Nasal cavity respiratory epithelium epithelial cell of viscerocranial mucosa (primary cell): Measurements from ENCODE around the gene LCE5A. TPM values are rescaled to one million over a fixed set of nuclear protein-coding genes. Genes with fewer than 3 reads are reported as not detected.

Experiments used
- total RNA-seq: library from RNA; depleted of rRNA; stranded (reverse); fragments of >200 nt; gene quantifications from 2 replicates; pipeline ENCODE4 v1.2.3, GENCODE V29; 2014

LCE5A gene
- total RNA-seq: not detected in 2 replicates

GRCh38 chr1:152510503-152510902 lies at the start of gene LCE5A:
Gene LCE5A, plus strand, starts transcription at chr1:152510803. Its CDS starts 732 bp downstream, at chr1:152511535.

Other genes with a start within 250 kb of the LCE5A start
- gene FLG, start 185.6 kb upstream of the LCE5A start, total RNA-seq: 0.28 and 1.0 TPM in 2 replicates
- gene FLG2, start 150.8 kb upstream of the LCE5A start, total RNA-seq: under 0.01 TPM in 1 of 2 replicates, not detected in the other
- 3.8 and 24.6 TPM in 2 replicates for gene CRNN, start 96.5 kb upstream of the LCE5A start, total RNA-seq
- gene CRCT1, start 3.7 kb downstream of the LCE5A start, total RNA-seq: 0.21 and 49.9 TPM in 2 replicates
- 8.5 TPM in 1 of 2 replicates, not detected in the other for gene LCE3E, start 56.0 kb downstream of the LCE5A start, total RNA-seq
- gene LCE3D, start 69.7 kb downstream of the LCE5A start, total RNA-seq: 35.9 TPM in 1 of 2 replicates, not detected in the other
- gene LCE3C, start 89.4 kb downstream of the LCE5A start, total RNA-seq: not detected in 2 replicates
- not detected in 2 replicates for gene LCE3B, start 103.0 kb downstream of the LCE5A start, total RNA-seq
- gene LCE3A, start 112.3 kb downstream of the LCE5A start, total RNA-seq: not detected in 2 replicates
- gene LCE2D, start 152.6 kb downstream of the LCE5A start, total RNA-seq: not detected in 2 replicates
- not detected in 2 replicates for gene LCE2C, start 164.5 kb downstream of the LCE5A start, total RNA-seq
- not detected in 2 replicates for gene LCE2B, start 175.3 kb downstream of the LCE5A start, total RNA-seq
- gene LCE2A, start 187.5 kb downstream of the LCE5A start, total RNA-seq: not detected in 2 replicates
- not detected in 2 replicates for gene LCE4A, start 197.4 kb downstream of the LCE5A start, total RNA-seq
- gene KPRP, start 247.2 kb downstream of the LCE5A start, total RNA-seq: 0.34 TPM in 1 of 2 replicates, not detected in the other